Karpas-422 (cell line): ENCODE data around the gene TPP1. TPM values are rescaled to one million over a fixed set of nuclear protein-coding genes. Genes with fewer than 3 reads are reported as not detected.

Source experiments
- DNase-seq: peaks from one replicate; pipeline ENCODE4 v3.0.0-alpha.2; 2015
- H2AFZ ChIP-seq: fragments of 200-600 bp; sonication (generic); 2 replicates; pipeline ENCODE4 v1.6.1; 2014; ENCODE audit warnings: antibody characterized with exemption, low read length, mixed read lengths
- H3K27ac ChIP-seq: fragments of 200-600 bp; sonication (generic); 2 replicates; pipeline ENCODE4 v1.5.1; 2014; ENCODE audit warnings: mild to moderate bottlenecking, low read length, moderate library complexity
- H3K27me3 ChIP-seq: fragments of 200-600 bp; sonication (generic); 2 replicates; pipeline ENCODE4 v1.6.1; 2014; ENCODE audit warnings: low read length, mixed read lengths
- H3K36me3 ChIP-seq: fragments of 200-600 bp; sonication (generic); 2 replicates; pipeline ENCODE4 v1.6.1; 2014; ENCODE audit warnings: low read length, mixed read lengths; ENCODE audit not compliant: insufficient read depth
- H3K4me1 ChIP-seq: fragments of 200-600 bp; sonication (generic); 2 replicates; pipeline ENCODE4 v1.6.1; 2014; ENCODE audit warnings: mild to moderate bottlenecking, low read length, mixed read lengths
- H3K4me2 ChIP-seq: fragments of 200-600 bp; sonication (generic); 2 replicates; pipeline ENCODE4 v1.6.1; 2014; ENCODE audit warnings: low read length, low read depth, mild to moderate bottlenecking; ENCODE audit not compliant: poor library complexity, severe bottlenecking
- H3K4me3 ChIP-seq: fragments of 200-600 bp; sonication (generic); 2 replicates; pipeline ENCODE4 v1.5.1; 2014; ENCODE audit warnings: mild to moderate bottlenecking, antibody characterized with exemption, low read length, mixed read lengths
- H3K79me2 ChIP-seq: fragments of 200-600 bp; sonication (generic); 2 replicates; pipeline ENCODE4 v1.6.1; 2014; ENCODE audit warnings: mild to moderate bottlenecking, low read length, mixed read lengths
- H3K9ac ChIP-seq: fragments of 200-600 bp; sonication (generic); 2 replicates; pipeline ENCODE4 v1.6.0; 2014; ENCODE audit warnings: low read length
- H3K9me2 ChIP-seq: fragments of 200-600 bp; sonication (generic), shearing (Covaris generic); replicated peaks from 2 replicates; pipeline ENCODE4 v1.6.0; 2014; ENCODE audit warnings: mild to moderate bottlenecking, low read length, moderate library complexity; ENCODE audit not compliant: insufficient read depth
- H3K9me3 ChIP-seq: fragments of 300-700, 200-600 bp; sonication (generic); 2 replicates; pipeline ENCODE4 v1.6.1; 2014; ENCODE audit warnings: low read length, mixed read lengths
- H4K20me1 ChIP-seq: fragments of 200-600 bp; sonication (generic); 2 replicates; pipeline ENCODE4 v1.6.1; 2014; ENCODE audit warnings: mild to moderate bottlenecking, antibody characterized with exemption, low read length, low read depth; ENCODE audit not compliant: insufficient read depth
- total RNA-seq: library from RNA; depleted of rRNA; stranded (reverse); fragments of >200 nt; shearing (Covaris generic); gene quantifications from 2 replicates; pipeline ENCODE4 v1.2.3, GENCODE V29; 2014; ENCODE audit warnings: low replicate concordance

TPP1 gene
- total RNA-seq, 1 experiment from 2014 or later: 41.5 TPM

GRCh38 chr11:6586434-6587359, 32.5 kb downstream of the TPP1 start:
- Histone ChIP-seq H3K36me3 (peaks cover 4% of the 10 kb centered on the region), H3K4me1 (no peaks in the 10 kb centered on the region), H3K9me2 (no peaks in the 10 kb centered on the region), H3K9me3 (peaks cover 12% of the 10 kb centered on the region), H3K27ac (no peak overlapping the region), H3K27me3 (no peaks in the 10 kb centered on the region), H2AFZ (no peak overlapping the region), H3K4me3 (no peak overlapping the region), H4K20me1 (no peaks in the 10 kb centered on the region), H3K9ac (no peak overlapping the region), H3K79me2 (peaks cover 25% of the 10 kb centered on the region), H3K4me2 (no peak overlapping the region)
- no peak for DNase-seq

GRCh38 chr11:6584528-6584927, 34.7 kb downstream of the TPP1 start:
- Histone ChIP-seq H3K9me2 (no peaks in the 10 kb centered on the region), H3K9ac (no peak overlapping the region), H4K20me1 (no peaks in the 10 kb centered on the region), H3K27me3 (no peaks in the 10 kb centered on the region), H3K27ac (no peak overlapping the region), H3K79me2 (peaks cover 31% of the 10 kb centered on the region), H3K36me3 (peaks cover 3% of the 10 kb centered on the region; the same call in 1 of the 2 replicates), H3K4me1 (no peaks in the 10 kb centered on the region), H3K4me3 (no peak overlapping the region), H3K9me3 (peaks cover 12% of the 10 kb centered on the region), H3K4me2 (no peak overlapping the region), H2AFZ (no peak overlapping the region)
- no peak for DNase-seq

DNA sequence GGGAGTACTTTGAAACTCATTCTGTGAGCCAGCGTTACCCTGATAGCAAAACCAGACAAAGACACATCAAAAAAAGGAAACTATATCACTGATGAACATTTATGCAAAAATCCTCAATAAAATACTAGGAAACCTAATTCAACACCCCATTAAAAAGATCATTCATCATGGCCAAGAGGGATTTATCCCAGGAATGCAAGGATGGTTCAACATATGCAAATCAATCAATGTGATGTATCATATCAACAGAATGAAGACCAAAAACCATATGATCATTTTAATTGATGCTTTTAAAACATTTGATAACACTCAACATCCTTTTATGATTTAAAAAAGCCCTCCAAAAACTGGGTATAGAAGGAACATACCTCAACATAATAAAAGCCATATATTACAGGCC, 35.6 kb downstream of the TPP1 start:
- H2AFZ ChIP-seq: no peak overlapping the region
- H4K20me1 ChIP-seq: no peaks in the 10 kb centered on the region
- H3K9me2 ChIP-seq: no peaks in the 10 kb centered on the region
- no peak overlapping the region for H3K4me3 ChIP-seq
- H3K27ac ChIP-seq: no peak overlapping the region
- peaks cover 12% of the 10 kb centered on the region for H3K9me3 ChIP-seq
- no peak overlapping the region for H3K4me2 ChIP-seq
- peaks cover 31% of the 10 kb centered on the region for H3K79me2 ChIP-seq
- H3K36me3 ChIP-seq: peaks cover 3% of the 10 kb centered on the region; the same call in 1 of the 2 replicates
- no peaks in the 10 kb centered on the region for H3K4me1 ChIP-seq
- H3K9ac ChIP-seq: no peak overlapping the region
- H3K27me3 ChIP-seq: no peaks in the 10 kb centered on the region
- no peak for DNase-seq

DNA sequence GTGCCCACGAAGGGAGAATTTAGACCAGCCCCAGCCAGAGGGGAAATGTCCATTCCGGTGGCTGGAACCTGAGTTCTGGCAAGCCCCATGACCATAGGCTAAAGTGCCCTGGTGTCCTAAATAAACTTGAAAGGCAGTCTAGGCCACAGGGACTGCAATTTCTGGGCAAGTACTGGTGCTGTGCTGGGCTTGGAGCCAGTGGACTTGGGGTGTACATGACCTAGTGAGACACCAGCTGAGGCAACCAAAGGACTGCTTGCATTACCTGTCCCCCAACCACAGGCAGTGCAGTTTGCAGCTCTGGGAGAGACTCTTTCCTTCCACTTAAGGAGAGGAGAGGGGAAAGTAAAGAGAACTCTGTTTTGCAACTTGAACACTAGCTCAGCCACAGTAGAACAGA, 39.5 kb downstream of the TPP1 start:
- H3K79me2 ChIP-seq: peaks cover 33% of the 10 kb centered on the region
- no peaks in the 10 kb centered on the region for H3K27me3 ChIP-seq
- no peaks in the 10 kb centered on the region for H3K4me1 ChIP-seq
- H4K20me1 ChIP-seq: no peaks in the 10 kb centered on the region
- no peak overlapping the region for H3K9ac ChIP-seq
- H3K9me3 ChIP-seq: peaks cover 12% of the 10 kb centered on the region
- DNase-seq: no peak
- H3K9me2 ChIP-seq: no peaks in the 10 kb centered on the region
- H3K4me3 ChIP-seq: no peak overlapping the region
- peaks cover 2% of the 10 kb centered on the region; the same call in 1 of the 2 replicates for H3K36me3 ChIP-seq
- no peak overlapping the region for H2AFZ ChIP-seq
- H3K4me2 ChIP-seq: no peak overlapping the region
- H3K27ac ChIP-seq: no peak overlapping the region

DNA sequence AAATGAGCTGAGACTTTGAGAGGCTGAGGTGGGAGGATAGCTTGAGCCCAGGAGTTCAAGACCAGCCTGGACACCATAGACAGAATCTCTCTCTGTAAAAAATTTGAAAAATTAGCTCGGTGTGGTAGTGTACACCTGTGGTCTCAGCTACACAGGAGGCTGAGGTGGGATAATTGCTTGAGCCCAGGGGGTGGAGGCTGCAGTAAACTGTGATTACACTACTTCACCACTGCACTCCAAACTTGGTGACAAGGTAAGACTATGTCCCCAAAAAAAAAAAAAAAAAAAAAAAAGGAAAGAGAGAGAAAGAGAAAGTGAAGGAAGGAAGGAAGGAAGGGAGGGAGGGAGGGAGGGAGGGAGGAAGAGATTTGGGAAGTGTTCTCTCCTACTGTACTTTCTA, 41.1 kb downstream of the TPP1 start:
- no peak overlapping the region for H3K4me2 ChIP-seq
- H2AFZ ChIP-seq: no peak overlapping the region
- no peaks in the 10 kb centered on the region for H3K4me1 ChIP-seq
- H3K79me2 ChIP-seq: peaks cover 18% of the 10 kb centered on the region
- H3K9ac ChIP-seq: no peak overlapping the region
- H3K36me3 ChIP-seq: no peaks in the 10 kb centered on the region; the same call in 1 of the 2 replicates
- no peak for DNase-seq
- no peaks in the 10 kb centered on the region for H3K9me2 ChIP-seq
- H3K9me3 ChIP-seq: peaks cover under 1% of the 10 kb centered on the region; the same call in 1 of the 2 replicates
- no peak overlapping the region for H3K4me3 ChIP-seq
- no peaks in the 10 kb centered on the region for H4K20me1 ChIP-seq
- H3K27me3 ChIP-seq: no peaks in the 10 kb centered on the region
- H3K27ac ChIP-seq: no peak overlapping the region

DNA sequence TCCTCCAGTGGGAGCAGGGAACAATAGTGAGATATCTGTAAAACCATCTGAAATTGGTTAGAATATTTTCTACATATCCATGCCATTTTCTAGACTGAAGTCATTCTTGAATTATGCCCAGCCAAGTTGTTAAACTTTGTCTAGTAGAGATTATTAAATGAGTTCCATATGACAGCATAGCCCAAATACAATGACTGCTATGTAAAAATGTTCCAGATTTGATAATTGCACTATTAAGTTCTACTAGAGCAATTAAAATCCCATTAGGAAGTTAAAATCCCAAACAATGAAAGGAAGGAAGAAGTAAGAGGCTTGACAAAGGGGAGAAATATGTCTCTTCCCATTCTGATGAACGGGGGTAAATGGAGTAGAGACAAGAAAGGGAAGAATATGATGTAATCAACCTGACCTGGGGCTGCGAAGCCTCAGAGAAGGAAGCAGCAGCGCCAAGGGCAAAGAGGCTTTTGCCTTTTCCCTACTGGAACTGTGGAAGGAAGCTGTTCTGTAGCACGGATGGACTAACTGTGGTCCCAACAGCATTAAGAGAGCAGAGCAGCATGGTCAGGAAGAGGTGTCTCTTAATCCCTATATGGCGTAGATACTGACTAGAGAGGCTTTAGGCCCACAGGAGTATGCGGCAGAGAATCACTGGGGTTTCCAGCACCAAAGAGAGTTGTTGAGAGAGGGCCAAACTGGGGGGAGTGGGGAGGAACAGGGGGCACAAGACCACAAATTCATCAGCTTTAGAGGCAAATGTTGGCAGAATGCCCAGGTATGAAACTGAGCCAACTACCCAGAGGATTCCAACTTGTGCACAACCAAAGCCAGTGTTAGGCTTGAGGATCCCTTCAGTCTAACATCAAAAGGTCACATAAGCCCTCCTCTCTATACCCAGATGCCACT, 42.5 kb downstream of the TPP1 start:
- Histone ChIP-seq H4K20me1 (no peaks in the 10 kb centered on the region), H3K4me3 (no peak overlapping the region), H3K79me2 (peaks cover 8% of the 10 kb centered on the region; the same call in 1 of the 2 replicates), H3K4me1 (no peaks in the 10 kb centered on the region), H3K9ac (no peak overlapping the region), H2AFZ (no peak overlapping the region), H3K27ac (no peak overlapping the region), H3K27me3 (no peaks in the 10 kb centered on the region), H3K36me3 (no peaks in the 10 kb centered on the region), H3K4me2 (no peak overlapping the region), H3K9me2 (no peaks in the 10 kb centered on the region), H3K9me3 (no peaks in the 10 kb centered on the region)
- DNase-seq: no peak

DNA sequence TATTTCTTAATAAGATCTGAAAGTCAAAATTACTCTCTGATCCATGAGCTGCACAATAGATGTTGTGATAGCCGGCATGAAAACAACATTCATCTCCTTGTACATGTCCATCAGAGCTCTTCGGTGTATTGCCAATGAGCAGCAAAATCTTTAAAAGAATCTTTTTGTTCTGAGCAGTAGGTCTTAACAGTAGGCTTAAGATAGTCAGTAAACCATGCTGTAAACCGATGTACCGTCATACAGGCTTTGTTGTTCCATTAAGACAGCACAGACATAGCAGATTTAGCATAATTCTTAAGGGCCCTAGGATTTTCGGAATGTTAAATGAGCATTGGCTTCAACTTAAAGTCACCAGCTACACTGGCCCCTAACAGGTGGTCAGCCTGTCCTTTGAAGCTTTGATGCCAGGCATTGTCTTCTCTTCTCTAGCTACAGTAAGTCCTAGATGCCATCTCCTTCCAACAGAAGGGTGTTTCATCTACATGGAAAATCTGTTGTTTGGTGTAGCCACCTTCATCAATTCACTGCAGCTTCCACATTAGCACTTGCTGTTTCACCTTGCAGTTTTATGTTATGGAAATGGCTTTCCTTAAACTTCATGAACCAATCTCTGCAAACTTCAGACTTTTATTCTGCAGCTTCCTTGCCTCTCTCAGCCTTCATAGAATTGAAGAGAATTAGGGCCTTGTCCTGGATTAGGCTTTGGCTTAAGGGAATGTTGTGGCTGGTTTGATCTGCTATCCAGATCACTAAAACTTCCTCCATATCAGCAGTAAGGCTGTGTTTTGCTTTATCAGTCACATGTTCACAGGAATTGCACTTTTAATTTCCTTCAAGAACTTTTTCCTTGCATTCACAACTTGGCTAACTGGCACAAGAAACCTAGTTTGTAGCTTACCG, 44.2 kb downstream of the TPP1 start:
- Histone ChIP-seq H3K9me3 (no peaks in the 10 kb centered on the region), H3K4me3 (no peak overlapping the region), H3K27me3 (no peaks in the 10 kb centered on the region), H3K27ac (no peak overlapping the region), H2AFZ (no peak overlapping the region), H3K36me3 (no peaks in the 10 kb centered on the region), H3K9me2 (no peaks in the 10 kb centered on the region), H3K9ac (no peak overlapping the region), H3K79me2 (0 out of 2 replicates have a peak, but pooled peaks cover 3% of the 10 kb centered on the region), H4K20me1 (no peaks in the 10 kb centered on the region), H3K4me2 (no peak overlapping the region), H3K4me1 (no peaks in the 10 kb centered on the region)
- DNase-seq: no peak
